K562 (cell line): ENCODE data around the gene NR2C2AP. TPM values are rescaled to one million over a fixed set of nuclear protein-coding genes. Genes with fewer than 3 reads are reported as not detected.

ENCODE experiments used
- ARHGAP35 ChIP-seq: fragments of 450-650 bp; IDR thresholded peaks from 2 replicates; pipeline ENCODE4 v1.6.1; 2018; ENCODE audit not compliant: partially characterized antibody
- ARID3A ChIP-seq: IDR thresholded peaks from 2 replicates; pipeline ENCODE4 v1.6.1; 2012; ENCODE audit warnings: low read depth, low read length, improper control_type of control experiment, borderline replicate concordance
- CBX1 ChIP-seq: sonication (generic); IDR thresholded peaks from 2 replicates; pipeline ENCODE4 v1.6.1; 2016; ENCODE audit warnings: antibody characterized with exemption, low read depth, mild to moderate bottlenecking
- CBX3 ChIP-seq, 2 experiments: IDR thresholded peaks; 1 replicate in 1 of 2; 2 replicates in 1 of 2; pipeline ENCODE4 v1.6.1; 2012; ENCODE audit warnings: inconsistent platforms in 2 of 2, low read length in 2 of 2, borderline replicate concordance in 1 of 2, control low read depth in 1 of 2
- CSDE1 ChIP-seq, 2 experiments: fragments of 450-650 bp; IDR thresholded peaks; 2 replicates each; pipeline ENCODE4 v1.6.1; 2016; ENCODE audit warnings: mild to moderate bottlenecking in 1 of 2
- ESRRA ChIP-seq: fragments of 450-650 bp; IDR thresholded peaks from 2 replicates; pipeline ENCODE4 v1.6.1; 2014; ENCODE audit warnings: low read depth, mild to moderate bottlenecking, moderate library complexity, borderline replicate concordance
- FIP1L1 ChIP-seq: fragments of 200-400 bp; formaldehyde crosslinking; IDR thresholded peaks from 2 replicates; pipeline ENCODE4 v1.6.1; 2018; ENCODE audit warnings: mild to moderate bottlenecking, low read depth, low read length; ENCODE audit not compliant: poor library complexity, severe bottlenecking
- HDAC2 ChIP-seq: fragments of 450-650 bp; IDR thresholded peaks from 2 replicates; pipeline ENCODE4 v1.6.1; 2016; ENCODE audit warnings: mild to moderate bottlenecking
- LCOR ChIP-seq: sonication (generic); formaldehyde crosslinking; IDR thresholded peaks from 2 replicates; pipeline ENCODE4 v1.8.0; 2022; ENCODE audit warnings: mild to moderate bottlenecking, missing genetic modification reagents
- PHF21A ChIP-seq: fragments of 450-650 bp; IDR thresholded peaks from 2 replicates; pipeline ENCODE4 v1.6.1; 2017; ENCODE audit warnings: low read depth, borderline replicate concordance
- PRDM10 ChIP-seq: fragments of 450-650 bp; IDR thresholded peaks from 2 replicates; pipeline ENCODE4 v1.6.1; 2018; ENCODE audit not compliant: partially characterized antibody
- RBM34 ChIP-seq: fragments of 200-400 bp; formaldehyde crosslinking; IDR thresholded peaks from 2 replicates; pipeline ENCODE4 v1.6.1; 2018; ENCODE audit warnings: low read length, borderline replicate concordance; ENCODE audit not compliant: insufficient read depth
- TGIF2 ChIP-seq: sonication (generic); formaldehyde crosslinking; IDR thresholded peaks from 2 replicates; pipeline ENCODE4 v1.8.1; 2022; ENCODE audit warnings: mild to moderate bottlenecking, missing genetic modification reagents, moderate library complexity
- TSC22D4 ChIP-seq: fragments of 450-650 bp; IDR thresholded peaks from 2 replicates; pipeline ENCODE4 v1.6.1; 2016; ENCODE audit warnings: missing genetic modification characterization, missing biosample characterization, control low read depth
- XRCC5 ChIP-seq: fragments of 200-400 bp; formaldehyde crosslinking; IDR thresholded peaks from 2 replicates; pipeline ENCODE4 v1.6.1; 2017; ENCODE audit warnings: low read depth, mild to moderate bottlenecking, low read length
- ZBTB33 ChIP-seq: sonication (generic); formaldehyde crosslinking; IDR thresholded peaks from 2 replicates; pipeline ENCODE4 v1.8.1; 2023; ENCODE audit warnings: mild to moderate bottlenecking, missing genetic modification reagents
- ZNF277 ChIP-seq: fragments of 250-450 bp; sonication (Bioruptor Pico); IDR thresholded peaks from 2 replicates; pipeline ENCODE4 v1.8.0; 2022; ENCODE audit warnings: inconsistent platforms, mild to moderate bottlenecking, moderate library complexity, borderline replicate concordance
- ZNF589 ChIP-seq: fragments of 200-800 bp; sonication (Bioruptor generic); IDR thresholded peaks from 2 replicates; pipeline ENCODE4 v1.6.1; 2016; ENCODE audit warnings: low read depth, missing genetic modification characterization, missing compliant biosample characterization
- polyA plus RNA-seq, 8 experiments: library from polyadenylated mRNA; depleted of rRNA in 4 of 8; stranded (reverse) in 5 of 8; unstranded in 3 of 8; fragments of >200 nt; fragmentation: Nextera tagmentation in 2 of 8; fragmentation: Illumina TruSeq in 1 of 8; extraction: Ambion mirVana in 2 of 8; extraction: Trizol in 1 of 8; gene quantifications; 2 replicates each; pipeline versions ENCODE4 v1.2.1 to v1.2.3, GENCODE V29; 2011 to 2014; ENCODE audit warnings: inconsistent platforms in 1 of 8, missing spikeins in 1 of 8
- total RNA-seq, 7 experiments: library from RNA; depleted of rRNA in 6 of 7; stranded (reverse); fragments of >200 nt in 6 of 7; fragmentation: Illumina TruSeq in 2 of 7; extraction: Trizol in 2 of 7; gene quantifications; 2 replicates each; pipeline versions ENCODE4 v1.2.1 to v1.2.3, GENCODE V29; 2011 to 2021; ENCODE audit warnings: low replicate concordance in 1 of 7

Gene NR2C2AP
- total and polyA plus RNA-seq, 9 of the 15 experiments (the other 6 are each of a cell fraction or from before 2014, with no cell fraction given), result 23.7 to 77.4 (median 32.4) TPM

- TF ChIP-seq ARID3A (no peak), TSC22D4 (no peak), FIP1L1 (peak; percentile 51), ZNF277 (no peak), RBM34 (no peak), ZBTB33 (CRISPR knock-in tag) (peak; percentile 33; the same call in 1 of the 2 replicates), XRCC5 (0 out of 2 replicates have a peak, but pooled peaks have one; percentile 37), ZNF589 (CRISPR knock-in tag) (0 out of 2 replicates have a peak, but pooled peaks have one; percentile 60), ESRRA (no peak), PHF21A (peak; percentile 69; the same call in 1 of the 2 replicates), CBX1 (peak; percentile 40; the same call in 1 of the 2 replicates), CBX3 (IDR thresholded peaks at IDR 0.05; ENCODE audit: borderline replicate concordance in 1 of 2, low read length in 2 of 2) (0 out of 3 replicates have a peak, but pooled peaks of 1 of the 2 experiments have one; percentile 4), CSDE1 (IDR thresholded peaks at IDR 0.05) (no peak), LCOR (CRISPR knock-in tag) (peak; percentile 56; the same call in 1 of the 2 replicates), ARHGAP35 (no peak), PRDM10 (peak; percentile 42), HDAC2 (peak; percentile 86), TGIF2 (CRISPR knock-in tag) (no peak)
These were observed at the start of gene NR2C2AP (continued) for GRCh38 chr19:19203012-19203856.
